SU-DHL-6 (cell line): ENCODE results near the gene PRPF39.

ENCODE experiments used
- CTCF ChIP-seq: fragments of 200-600 bp; sonication (generic); IDR thresholded peaks from one replicate; pipeline ENCODE4 v1.5.1; 2017; ENCODE audit warnings: antibody characterized with exemption, mild to moderate bottlenecking, low read length, moderate library complexity; ENCODE audit not compliant: insufficient read depth, poor library complexity, severe bottlenecking
- EZH2phosphoT487 ChIP-seq: fragments of 200-600 bp; sonication (generic), shearing (Covaris generic); conservative IDR thresholded peaks from 2 replicates; pipeline ENCODE4 v1.6.1; 2018; ENCODE audit warnings: mild to moderate bottlenecking, antibody characterized with exemption, low read length, moderate library complexity, mixed read lengths

GRCh38 chr14:45057349-45057748 lies 26.6 kb upstream of the PRPF39 start:
- no peak for TF ChIP-seq EZH2phosphoT487
- TF ChIP-seq CTCF: no peak
